ENCODE measurements around the gene CD33. TPM values are rescaled to one million over a fixed set of nuclear protein-coding genes. Genes with fewer than 3 reads are reported as not detected.

The CD33 gene
- polyA plus RNA-seq, 2 of the 4 experiments (the other 2 are of a cell fraction) = 0.10 TPM; not detected in 1

DNA sequence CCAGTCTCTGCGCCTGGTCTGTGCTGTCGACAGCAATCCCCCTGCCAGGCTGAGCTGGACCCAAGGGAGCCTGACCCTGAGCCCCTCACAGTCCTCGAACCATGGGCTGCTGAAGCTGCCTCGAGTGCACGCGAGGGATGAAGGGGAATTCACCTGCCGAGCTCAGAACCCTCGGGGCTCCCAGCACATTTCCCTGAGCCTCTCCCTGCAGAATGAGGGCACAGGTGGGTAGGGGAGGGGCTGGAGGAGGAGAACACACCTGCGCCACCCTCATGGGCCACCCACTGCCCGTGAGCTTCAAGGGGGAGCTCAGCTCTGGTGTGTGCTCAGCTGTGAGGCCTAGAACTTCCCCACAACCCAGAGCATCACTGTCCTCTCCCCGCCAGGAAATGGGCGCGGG lies 38.6 kb upstream of the CD33 start:
- no peak overlapping the region for H3K4me3 ChIP-seq
- FAIRE-seq (no peak), ATAC-seq (no peak), DNase-seq (ENCODE audit: low read depth in 1 of 2, low spot score in 1 of 2) (no peak)
- no peak overlapping the region for H3K27ac ChIP-seq
- no peaks in the 10 kb centered on the region for H3K9me3 ChIP-seq
- TF ChIP-seq, protein P1, sequence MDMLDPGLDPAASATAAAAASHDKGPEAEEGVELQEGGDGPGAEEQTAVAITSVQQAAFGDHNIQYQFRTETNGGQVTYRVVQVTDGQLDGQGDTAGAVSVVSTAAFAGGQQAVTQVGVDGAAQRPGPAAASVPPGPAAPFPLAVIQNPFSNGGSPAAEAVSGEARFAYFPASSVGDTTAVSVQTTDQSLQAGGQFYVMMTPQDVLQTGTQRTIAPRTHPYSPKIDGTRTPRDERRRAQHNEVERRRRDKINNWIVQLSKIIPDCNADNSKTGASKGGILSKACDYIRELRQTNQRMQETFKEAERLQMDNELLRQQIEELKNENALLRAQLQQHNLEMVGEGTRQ (IDR thresholded peaks at IDR 0.05) = no peak
- TF ChIP-seq CBX2 (IDR thresholded peaks at IDR 0.05; ENCODE audit: borderline replicate concordance, low read depth) (no peak), RNF2 (IDR thresholded peaks at IDR 0.05; ENCODE audit: borderline replicate concordance, low read depth) (no peak), CEBPB (IDR thresholded peaks at IDR 0.05) (no peak), TP53 (CRISPR knock-in tag; IDR thresholded peaks at IDR 0.05) (no peak)
- TF ChIP-seq, protein P2, sequence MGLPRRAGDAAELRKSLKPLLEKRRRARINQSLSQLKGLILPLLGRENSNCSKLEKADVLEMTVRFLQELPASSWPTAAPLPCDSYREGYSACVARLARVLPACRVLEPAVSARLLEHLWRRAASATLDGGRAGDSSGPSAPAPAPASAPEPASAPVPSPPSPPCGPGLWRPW (IDR thresholded peaks at IDR 0.05) = no peak
- H3K4me2 ChIP-seq = no peak overlapping the region
- CTCF ChIA-PET = interaction anchor here (0.9 to 1.3 kb wide), 2 partner anchors 10 to 73 kb away, joined by 3 read pairs; no protein-coding TSS in a partner anchor
- POLR2A ChIA-PET = no interaction called here
- H3K4me1 ChIP-seq = no peaks in the 10 kb centered on the region
- 28% methylated on average over 11 of the region's 13 CpGs for WGBS (ENCODE audit: missing lambda C conversion rate)

DNA sequence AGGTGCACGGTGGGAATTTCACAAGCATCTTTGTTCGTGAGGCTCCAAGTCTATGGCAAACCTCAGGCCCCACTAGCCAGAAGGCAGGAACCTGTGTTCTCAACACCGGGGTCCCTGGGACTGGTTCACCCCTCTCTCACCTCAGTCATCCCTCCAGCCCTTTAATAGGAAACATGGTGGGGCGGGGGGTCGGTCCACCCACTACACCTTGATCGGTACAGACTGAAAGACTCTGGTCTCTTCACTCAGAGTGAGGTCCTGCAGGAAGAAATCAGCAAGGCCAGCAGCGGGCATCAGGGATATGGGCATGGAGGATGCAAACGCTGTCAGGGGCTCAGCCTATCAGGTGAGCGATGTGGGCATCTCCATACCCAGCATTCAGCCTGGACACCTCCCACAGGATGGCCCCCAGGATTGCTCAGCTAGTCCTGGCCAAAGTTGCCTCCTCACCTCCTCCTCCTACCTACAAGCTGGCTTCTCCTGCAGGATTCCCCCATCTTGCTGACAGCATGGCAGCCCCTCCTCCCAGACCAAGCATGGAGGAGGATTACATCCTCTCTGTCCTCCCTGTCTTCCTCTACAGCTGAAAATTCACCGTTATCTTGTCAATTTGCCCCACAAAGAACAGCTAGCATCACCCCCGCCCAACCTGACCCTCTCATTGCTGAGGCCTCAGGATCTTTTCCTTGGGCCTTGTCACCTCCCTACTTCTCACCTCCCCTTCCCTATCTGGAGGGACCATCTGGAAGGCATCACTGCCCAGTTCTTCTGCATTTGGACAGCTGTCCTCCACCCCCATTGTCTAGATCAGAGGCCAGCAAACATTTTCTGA lies 37.3 kb upstream of the CD33 start:
- ChIA-PET POLR2A (no interaction called here), CTCF (interaction anchor here (1.0 to 1.4 kb wide), 4 partner anchors 11 to 72 kb away, joined by 3 read pairs; no protein-coding TSS in a partner anchor)
- Histone ChIP-seq H3K9me3 (no peaks in the 10 kb centered on the region), H3K27ac (no peak overlapping the region), H3K4me3 (no peak overlapping the region), H3K4me2 (no peak overlapping the region), H3K4me1 (no peaks in the 10 kb centered on the region)
- FAIRE-seq (no peak), DNase-seq (ENCODE audit: low read depth in 1 of 2, low spot score in 1 of 2) (no peak), ATAC-seq (no peak)
- no peak for TF ChIP-seq RFX5 (IDR thresholded peaks at IDR 0.05)
- peak; percentile 50 for TF ChIP-seq ZFP36 (IDR thresholded peaks at IDR 0.05; ENCODE audit: borderline replicate concordance, partially characterized antibody)
- no peak for TF ChIP-seq SMC3 (IDR thresholded peaks at IDR 0.05)
- 42% methylated on average over 11 of the region's 11 CpGs for WGBS (ENCODE audit: missing lambda C conversion rate)

DNA sequence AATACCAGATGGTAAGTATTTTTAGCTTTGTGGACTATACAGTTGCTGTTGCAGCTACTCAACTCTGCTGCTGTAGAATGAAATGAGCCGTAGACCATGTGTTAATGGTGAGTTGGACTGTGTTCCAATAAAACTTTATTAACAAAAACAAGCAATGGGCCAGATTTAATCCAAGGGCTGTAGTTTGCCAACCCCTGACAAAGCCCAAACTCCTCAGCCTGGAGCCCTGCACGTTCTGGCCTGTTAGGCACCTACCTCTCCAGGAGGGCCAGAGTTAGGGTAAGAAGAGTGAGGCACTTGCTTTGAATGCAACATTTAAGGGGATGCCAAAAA lies 36.7 kb upstream of the CD33 start:
- H3K4me3 ChIP-seq = no peak overlapping the region
- H3K27ac ChIP-seq = no peak overlapping the region
- ATAC-seq (no peak), FAIRE-seq (no peak), DNase-seq (ENCODE audit: low read depth in 1 of 2, low spot score in 1 of 2) (no peak)
- H3K9me3 ChIP-seq = no peaks in the 10 kb centered on the region
- CTCF ChIA-PET = interaction anchor here (1.0 to 1.4 kb wide), 4 partner anchors 11 to 30 kb away, joined by 3 to 4 read pairs (median 3); no protein-coding TSS in a partner anchor
- H3K4me2 ChIP-seq = no peak overlapping the region
- no peaks in the 10 kb centered on the region for H3K4me1 ChIP-seq
- POLR2A ChIA-PET = no interaction called here
- 57% methylated on average over 2 of the region's 2 CpGs for WGBS (ENCODE audit: missing lambda C conversion rate)
- TF ChIP-seq ESRRA (IDR thresholded peaks at IDR 0.05; ENCODE audit: borderline replicate concordance, low read length) (no peak), POLR2AphosphoS2 (conservative IDR thresholded peaks at IDR 0.05; ENCODE audit: low read length) (no peak), PHF8 (IDR thresholded peaks at IDR 0.05; ENCODE audit: borderline replicate concordance, low read depth) (no peak), ZNF302 (CRISPR knock-in tag; IDR thresholded peaks at IDR 0.05) (no peak), CHD2 (IDR thresholded peaks at IDR 0.05; ENCODE audit: low read length, partially characterized antibody) (no peak), ZC3H11A (IDR thresholded peaks at IDR 0.05) (no peak)
- TF ChIP-seq, protein P1 (IDR thresholded peaks at IDR 0.05) = no peak
- TF ChIP-seq, protein P3, sequence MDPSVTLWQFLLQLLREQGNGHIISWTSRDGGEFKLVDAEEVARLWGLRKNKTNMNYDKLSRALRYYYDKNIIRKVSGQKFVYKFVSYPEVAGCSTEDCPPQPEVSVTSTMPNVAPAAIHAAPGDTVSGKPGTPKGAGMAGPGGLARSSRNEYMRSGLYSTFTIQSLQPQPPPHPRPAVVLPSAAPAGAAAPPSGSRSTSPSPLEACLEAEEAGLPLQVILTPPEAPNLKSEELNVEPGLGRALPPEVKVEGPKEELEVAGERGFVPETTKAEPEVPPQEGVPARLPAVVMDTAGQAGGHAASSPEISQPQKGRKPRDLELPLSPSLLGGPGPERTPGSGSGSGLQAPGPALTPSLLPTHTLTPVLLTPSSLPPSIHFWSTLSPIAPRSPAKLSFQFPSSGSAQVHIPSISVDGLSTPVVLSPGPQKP (IDR thresholded peaks at IDR 0.05; ENCODE audit: low read depth, low read length) = no peak

Data from A549 (cell line).